Measurements from ENCODE around the gene SYT9.

- no peak for TF ChIP-seq EP300 (IDR thresholded peaks at IDR 0.05; ENCODE audit: borderline replicate concordance)
- no peak for TF ChIP-seq CEBPB (IDR thresholded peaks at IDR 0.05)
Measured at GRCh38 chr11:7493670-7494069, 242.0 kb downstream of the SYT9 start.
